GM12872 (cell line): Measurements from ENCODE around the gene CD47.

ENCODE experiments used
- TF ChIP-seq, protein P1 (sequence below): IDR thresholded peaks from 3 replicates; pipeline ENCODE4 v1.5.1; 2011; ENCODE audit warnings: low read depth, mild to moderate bottlenecking, low read length, moderate library complexity; ENCODE audit not compliant: insufficient read depth

The CD47 gene

DNA sequence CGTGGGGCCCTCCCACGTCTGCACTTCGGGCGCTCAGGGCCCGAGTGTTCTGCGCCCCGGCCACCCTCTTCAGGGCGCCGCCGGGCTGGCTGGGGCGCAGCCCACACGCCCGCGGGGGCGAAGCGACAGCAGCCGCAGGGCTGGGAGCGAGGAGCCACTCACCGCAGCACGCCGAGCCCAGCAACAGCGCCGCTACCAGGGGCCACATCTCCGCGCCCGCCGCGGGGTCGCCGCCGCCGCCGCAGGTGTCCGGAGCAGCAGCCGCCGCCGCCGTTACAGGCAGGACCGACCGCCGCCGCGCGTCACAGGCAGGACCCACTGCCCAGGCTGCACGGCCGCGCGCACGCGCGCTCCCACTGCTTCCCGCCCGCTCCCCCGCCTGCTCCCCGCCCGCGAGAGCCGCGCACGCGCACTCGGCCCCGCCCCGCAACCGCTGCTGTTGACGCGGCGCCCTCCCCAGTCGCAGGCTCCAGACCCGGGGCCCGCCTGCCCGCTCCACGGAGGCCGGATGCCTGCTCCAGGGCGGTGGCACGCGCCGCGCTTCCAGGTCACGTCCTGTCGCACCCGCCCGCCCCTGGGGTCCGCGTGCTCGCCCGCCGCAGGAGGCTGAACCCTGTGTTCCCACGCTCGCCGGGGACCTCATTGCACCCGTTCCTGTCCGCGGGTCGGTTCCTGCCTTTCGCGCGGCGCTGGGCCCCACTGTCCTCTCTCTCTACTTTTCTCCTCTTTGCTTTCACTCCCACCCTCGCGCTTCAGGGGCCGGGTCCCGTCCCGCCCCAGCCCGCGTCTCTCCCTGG is at the start of gene CD47:
TSS of gene CD47 (minus strand) at position 331 of the 797 bp plus-strand sequence. CDS start at position 208, 123 bp downstream.
- TF ChIP-seq, protein P1, sequence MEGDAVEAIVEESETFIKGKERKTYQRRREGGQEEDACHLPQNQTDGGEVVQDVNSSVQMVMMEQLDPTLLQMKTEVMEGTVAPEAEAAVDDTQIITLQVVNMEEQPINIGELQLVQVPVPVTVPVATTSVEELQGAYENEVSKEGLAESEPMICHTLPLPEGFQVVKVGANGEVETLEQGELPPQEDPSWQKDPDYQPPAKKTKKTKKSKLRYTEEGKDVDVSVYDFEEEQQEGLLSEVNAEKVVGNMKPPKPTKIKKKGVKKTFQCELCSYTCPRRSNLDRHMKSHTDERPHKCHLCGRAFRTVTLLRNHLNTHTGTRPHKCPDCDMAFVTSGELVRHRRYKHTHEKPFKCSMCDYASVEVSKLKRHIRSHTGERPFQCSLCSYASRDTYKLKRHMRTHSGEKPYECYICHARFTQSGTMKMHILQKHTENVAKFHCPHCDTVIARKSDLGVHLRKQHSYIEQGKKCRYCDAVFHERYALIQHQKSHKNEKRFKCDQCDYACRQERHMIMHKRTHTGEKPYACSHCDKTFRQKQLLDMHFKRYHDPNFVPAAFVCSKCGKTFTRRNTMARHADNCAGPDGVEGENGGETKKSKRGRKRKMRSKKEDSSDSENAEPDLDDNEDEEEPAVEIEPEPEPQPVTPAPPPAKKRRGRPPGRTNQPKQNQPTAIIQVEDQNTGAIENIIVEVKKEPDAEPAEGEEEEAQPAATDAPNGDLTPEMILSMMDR, result no peak

DNA sequence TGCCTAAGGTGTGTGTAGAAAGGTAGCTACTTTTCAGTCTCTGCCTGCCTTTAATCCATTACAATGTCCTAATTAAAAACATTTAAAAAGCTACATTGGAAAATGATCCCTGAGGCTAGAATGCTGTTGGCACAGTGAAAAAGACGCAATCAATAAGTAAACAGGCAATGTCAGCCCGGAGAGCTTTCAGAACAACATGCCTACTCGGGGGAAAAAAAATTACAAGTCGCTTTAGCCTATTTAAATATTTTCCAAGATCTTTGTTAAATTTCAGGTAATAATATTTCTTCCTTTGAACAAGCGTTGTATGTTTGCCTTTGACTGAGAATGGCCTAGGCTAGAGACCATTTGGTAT is 46.6 kb upstream of the CD47 start:
- TF ChIP-seq, protein P1, result no peak

DNA sequence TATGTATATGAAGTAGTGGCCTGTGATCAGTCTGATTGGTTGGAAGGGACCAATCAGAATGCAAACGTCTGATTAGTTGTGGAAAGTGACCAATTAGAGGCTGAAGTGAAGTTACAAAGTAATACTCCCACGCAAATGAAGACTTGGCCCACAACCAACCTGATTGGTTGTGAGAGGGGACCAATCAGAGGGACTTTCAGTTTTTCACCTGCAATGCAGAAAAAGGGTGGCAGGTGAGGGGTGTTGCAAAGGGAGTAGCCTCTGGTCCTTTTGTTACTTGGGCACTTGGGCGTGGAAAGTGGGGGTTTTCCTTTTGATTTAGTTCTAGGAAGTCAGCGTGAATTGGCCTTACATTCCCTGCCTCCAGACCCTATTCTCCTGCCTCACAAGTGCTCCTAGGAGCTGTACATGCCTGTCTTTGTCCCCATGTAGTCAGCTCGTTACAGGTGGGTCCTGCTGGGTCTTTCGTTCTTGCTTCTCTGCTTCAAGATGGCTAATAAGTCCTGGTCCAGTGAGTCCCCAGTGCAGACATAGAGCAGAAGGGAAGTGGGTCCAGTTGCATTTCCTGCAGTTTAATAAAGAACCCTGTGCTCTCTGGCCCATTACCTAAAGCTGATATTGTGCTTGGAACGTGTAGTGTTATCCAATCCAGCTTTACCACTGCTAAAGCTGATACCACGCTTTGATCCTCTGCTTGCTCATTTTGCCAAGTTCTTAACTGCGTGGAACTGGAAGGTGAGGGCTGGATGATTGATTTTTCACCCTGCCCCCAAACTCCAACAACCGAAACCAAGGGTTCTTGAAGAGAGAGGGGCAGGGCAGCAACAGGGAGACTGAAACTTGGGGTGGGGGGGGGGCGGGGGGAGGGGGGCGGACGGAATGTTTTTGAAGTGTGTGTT is 46.0 kb upstream of the CD47 start:
- TF ChIP-seq, protein P1, result no peak

DNA sequence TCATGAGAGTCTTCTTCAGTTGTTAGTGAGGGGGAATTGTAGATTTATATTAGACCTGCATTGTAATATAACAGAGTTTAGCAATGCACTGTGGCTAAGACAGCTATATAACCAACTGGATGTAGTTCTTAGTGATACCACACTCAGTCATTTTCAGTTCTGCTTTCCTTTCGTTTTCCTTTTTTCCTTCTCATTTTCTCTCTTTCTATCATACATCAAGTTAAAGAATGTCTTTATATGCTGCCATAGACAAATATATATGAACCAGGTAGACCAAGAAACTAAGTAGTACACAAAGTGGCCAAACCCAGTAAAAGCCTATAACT is 43.7 kb upstream of the CD47 start:
- TF ChIP-seq, protein P1, result no peak

DNA sequence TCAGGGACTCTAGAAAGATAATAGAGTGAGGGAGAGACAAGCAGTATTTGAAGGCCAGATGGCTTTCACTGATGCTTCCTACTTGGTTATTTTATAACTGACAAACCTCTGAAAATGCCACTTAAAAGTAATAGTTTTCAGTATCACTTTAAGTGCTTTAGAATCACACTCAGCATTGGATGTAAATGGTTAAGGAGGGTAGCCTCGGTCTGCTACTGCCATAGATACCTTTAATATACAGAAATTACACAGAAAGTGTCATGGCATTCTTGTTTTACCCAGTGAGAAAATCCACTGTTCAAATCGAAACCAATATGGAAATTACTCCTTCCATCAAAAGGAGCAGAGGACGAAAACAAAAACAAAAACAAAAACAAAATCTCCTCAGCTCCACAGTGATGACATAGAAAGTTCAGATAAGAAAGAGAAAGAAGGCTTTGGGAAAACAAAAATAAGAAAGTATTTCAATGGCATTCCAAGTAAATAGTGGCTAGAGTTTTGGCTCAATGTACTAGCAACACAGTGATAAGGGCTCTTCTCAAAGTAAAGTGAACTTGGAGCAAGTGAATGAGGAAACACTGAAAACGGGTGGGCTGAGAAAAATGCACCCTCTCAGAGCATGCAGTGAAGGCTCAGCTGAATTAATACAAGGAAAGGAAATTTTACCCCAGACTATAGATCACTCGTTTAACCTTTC is 43.2 kb upstream of the CD47 start:
- TF ChIP-seq, protein P1, result no peak

DNA sequence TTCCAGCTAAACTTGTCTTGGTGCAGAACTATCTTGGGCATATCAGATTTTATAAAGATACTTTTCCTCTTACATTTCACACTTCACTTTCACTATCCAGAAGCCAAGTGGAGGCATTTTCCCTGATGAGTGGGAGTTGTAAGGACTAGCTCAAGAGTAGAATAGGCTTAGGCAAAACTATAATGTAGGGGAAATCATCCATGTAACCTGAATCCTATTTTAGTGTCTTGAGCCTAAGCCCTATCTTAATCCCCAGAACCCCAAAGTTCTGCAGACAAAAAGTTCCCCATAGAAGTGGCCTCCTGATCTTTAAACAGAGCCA is 42.2 kb upstream of the CD47 start:
- TF ChIP-seq, protein P1, result no peak

DNA sequence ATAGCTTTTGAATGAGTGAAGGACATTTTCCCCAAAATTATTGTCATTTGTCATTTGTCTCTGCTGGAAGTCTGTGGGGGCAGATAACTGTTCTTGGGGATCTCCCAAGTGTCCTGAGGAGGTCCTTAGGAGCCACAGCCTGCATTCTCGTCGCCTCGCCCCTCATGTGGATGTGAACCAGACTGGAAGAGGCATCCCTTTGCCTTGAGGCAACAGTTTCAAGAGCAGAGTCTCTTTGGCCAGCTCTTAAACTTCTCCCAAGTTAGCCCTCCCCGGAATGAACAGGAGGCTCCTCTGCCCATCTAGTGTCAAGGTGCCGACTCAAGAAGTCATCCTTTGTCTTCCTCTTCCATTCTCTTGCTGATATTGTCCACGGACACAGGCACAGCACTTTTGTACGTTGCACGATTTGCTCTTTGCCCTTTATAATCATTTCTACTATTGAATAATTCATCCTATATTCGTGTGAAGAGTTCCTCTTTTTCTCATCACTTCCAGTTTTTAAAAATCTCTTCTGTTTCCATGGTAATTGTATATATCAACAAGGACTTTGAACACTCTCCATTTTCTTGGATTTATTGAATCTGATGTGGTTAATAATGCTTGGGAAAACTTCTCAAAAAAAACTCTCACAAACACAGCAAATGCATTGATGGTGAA is 40.8 kb upstream of the CD47 start:
- TF ChIP-seq, protein P1, result no peak
